A549 (cell line): ENCODE data around the gene PTMS. TPM values are rescaled to one million over a fixed set of nuclear protein-coding genes. Genes with fewer than 3 reads are reported as not detected.
"Not testable (repeated sequence)": the region's sequence is repeated elsewhere in the genome, so short reads cannot be mapped to it uniquely, and the experiment has no call there.

Source experiments
- ATAC-seq, 2 experiments: fragments of 200-7000 bp in 1 of 2; fragments of >200 bp in 1 of 2; cut with Nextera tagmentation in 1 of 2; cut with Tn5 transposase in 1 of 2; 3 replicates each; pipeline versions ENCODE4 v1.8.0 to v1.9.1; 2018 to 2020; ENCODE audit warnings: mild to moderate bottlenecking in 1 of 2, moderate library complexity in 1 of 2
- CTCF ChIA-PET: fragments of 300-600 bp; sonication (Branson Sonifier 250); formaldehyde crosslinking; extraction: SDS; loops from one replicate; lab custom pipeline; 2021; ENCODE audit warnings: antibody characterized with exemption, inconsistent platforms; lab: Yijun Ruan, JAX
- POLR2A ChIA-PET: fragments of 350-600 bp; formaldehyde crosslinking; extraction: SDS; loops from one replicate; lab custom pipeline; 2021; ENCODE audit warnings: antibody characterized with exemption, inconsistent platforms; lab: Yijun Ruan, JAX
- DNase-seq, 2 experiments: peaks; one replicate each; pipeline versions ENCODE4 v3.0.0 to v3.0.0-alpha.2; 2011 to 2016; ENCODE audit warnings: low read depth in 1 of 2, low spot score in 1 of 2
- FAIRE-seq: peaks from 2 replicates; lab custom pipeline; 2011; peaks lifted over from hg19 to GRCh38; lab: Jason Lieb, UNC
- H3K27ac ChIP-seq, 2 experiments: fragments of >200 bp; sonication (Bioruptor Twin); formaldehyde crosslinking; 3 replicates each; pipeline ENCODE4 v1.5.1; 2016 to 2017
- H3K4me1 ChIP-seq: fragments of >200 bp; sonication (Bioruptor Twin); formaldehyde crosslinking; 3 replicates; pipeline ENCODE4 v1.6.1; 2016
- H3K4me2 ChIP-seq: fragments of >200 bp; sonication (Bioruptor Twin); formaldehyde crosslinking; 3 replicates; pipeline ENCODE4 v1.6.1; 2016
- H3K4me3 ChIP-seq: fragments of >200 bp; sonication (Bioruptor Twin); formaldehyde crosslinking; 3 replicates; pipeline ENCODE4 v1.5.1; 2016
- H3K9me3 ChIP-seq: fragments of >200 bp; sonication (Bioruptor Twin); formaldehyde crosslinking; 3 replicates; pipeline ENCODE4 v1.6.1; 2016
- CHD2 ChIP-seq: fragments of 150-350 bp; IDR thresholded peaks from 2 replicates; pipeline ENCODE4 v1.6.1; 2014; ENCODE audit warnings: low read length; ENCODE audit not compliant: partially characterized antibody
- CHD4 ChIP-seq: fragments of 200-600 bp; sonication (generic); IDR thresholded peaks from 2 replicates; pipeline ENCODE4 v1.6.1; 2016; ENCODE audit warnings: antibody characterized with exemption, mild to moderate bottlenecking, borderline replicate concordance
- FOSB ChIP-seq: fragments of 250-450 bp; sonication (Bioruptor Pico); IDR thresholded peaks from 2 replicates; pipeline ENCODE4 v1.5.0; 2020; ENCODE audit warnings: mild to moderate bottlenecking, moderate library complexity
- JUN ChIP-seq, 2 experiments: fragments of >200 bp; sonication (Bioruptor Twin); formaldehyde crosslinking; IDR thresholded peaks; 2 replicates in 1 of 2; 3 replicates in 1 of 2; pipeline ENCODE4 v1.6.1; 2016 to 2017
- KDM1A ChIP-seq: fragments of 200-600 bp; sonication (generic); IDR thresholded peaks from 2 replicates; pipeline ENCODE4 v1.6.1; 2016; ENCODE audit warnings: low read depth, mild to moderate bottlenecking
- PHF8 ChIP-seq: fragments of 200-600 bp; sonication (generic); IDR thresholded peaks from 2 replicates; pipeline ENCODE4 v1.6.1; 2016; ENCODE audit warnings: low read depth, mild to moderate bottlenecking, antibody characterized with exemption, moderate library complexity, borderline replicate concordance
- RAD21 ChIP-seq, 2 experiments: fragments of >200 bp in 1 of 2; sonication (Bioruptor Twin) in 1 of 2; formaldehyde crosslinking in 1 of 2; IDR thresholded peaks in 1 of 2; conservative IDR thresholded peaks in 1 of 2; 2 replicates in 1 of 2; 3 replicates in 1 of 2; pipeline ENCODE4 v1.6.1; 2012 to 2018; ENCODE audit warnings: inconsistent platforms in 1 of 2
- RARB ChIP-seq: fragments of 250-450 bp; sonication (Bioruptor Pico); IDR thresholded peaks from 2 replicates; pipeline ENCODE4 v1.8.0; 2021; ENCODE audit warnings: mild to moderate bottlenecking, moderate library complexity
- RCOR1 ChIP-seq: fragments of 150-350 bp; IDR thresholded peaks from 2 replicates; pipeline ENCODE4 v1.6.1; 2014; ENCODE audit warnings: antibody characterized with exemption, low read length, low read depth
- SREBF2 ChIP-seq: fragments of 450-650 bp; IDR thresholded peaks from 2 replicates; pipeline ENCODE4 v1.6.1; 2014; ENCODE audit warnings: mild to moderate bottlenecking, moderate library complexity
- ZNF302 ChIP-seq: fragments of 250-450 bp; sonication (Bioruptor Pico); IDR thresholded peaks from 2 replicates; pipeline ENCODE4 v1.9.0; 2021; ENCODE audit warnings: inconsistent platforms, mild to moderate bottlenecking, moderate library complexity
- WGBS: methylation state at CpG from one replicate; pipeline ENCODE4 v1.1.6; 2017; ENCODE audit errors: missing lambda C conversion rate; 5-methylcytosine and 5-hydroxymethylcytosine counted together
- polyA plus RNA-seq, 4 experiments: library from polyadenylated mRNA; depleted of rRNA in 3 of 4; stranded (reverse); fragments of >200 nt; fragmentation: RNase III in 1 of 4; extraction: RNeasy Plus Mini Kit Qiagen cat#74134 plus additional on column Dnase treatment in 1 of 4; gene quantifications; 2 replicates in 3 of 4; 3 replicates in 1 of 4; pipeline ENCODE4 v1.2.3, GENCODE V29; 2011 to 2017
- TF ChIP-seq, protein P1 (sequence below): IDR thresholded peaks from 2 replicates; pipeline ENCODE4 v1.6.1; 2012
- TF ChIP-seq, protein P2 (sequence below): fragments of 250-450 bp; sonication (Bioruptor Pico); IDR thresholded peaks from 2 replicates; pipeline ENCODE4 v1.5.0; 2020; ENCODE audit warnings: low read depth, mild to moderate bottlenecking, moderate library complexity

The PTMS gene
- polyA plus RNA-seq, 2 of the 4 experiments (the other 2 are of a cell fraction): 391 to 1,195 TPM

DNA sequence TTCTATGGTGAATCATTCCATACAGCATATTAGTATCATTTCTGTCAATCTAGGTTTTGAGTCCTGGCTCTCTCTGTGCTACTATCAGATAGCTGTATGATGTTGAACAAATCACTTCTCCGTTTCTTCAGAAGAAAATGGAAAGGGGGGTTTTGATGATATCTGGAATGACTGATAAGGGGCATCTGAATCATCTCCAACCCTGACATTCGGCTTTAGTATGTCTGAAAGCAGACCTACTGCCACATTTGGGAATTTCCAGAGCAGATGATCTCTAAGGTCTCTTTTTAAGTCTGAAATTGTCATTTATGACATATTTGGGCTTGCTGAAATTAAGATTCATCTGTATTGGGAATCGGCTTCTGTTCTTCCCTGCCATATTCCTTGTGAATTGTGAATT is 23.3 kb upstream of the PTMS start:
- DNase-seq (no peak), FAIRE-seq (no peak)
- 0 out of 3 replicates have a peak, but pooled peaks cover 4% of the 10 kb centered on the region for H3K4me1 ChIP-seq
- no peak overlapping the region for H3K27ac ChIP-seq
- H3K9me3 ChIP-seq: no peaks in the 10 kb centered on the region
- POLR2A ChIA-PET: no interaction called here
- no peak for TF ChIP-seq PHF8
- no peak for TF ChIP-seq CHD4
- TF ChIP-seq, protein P1, sequence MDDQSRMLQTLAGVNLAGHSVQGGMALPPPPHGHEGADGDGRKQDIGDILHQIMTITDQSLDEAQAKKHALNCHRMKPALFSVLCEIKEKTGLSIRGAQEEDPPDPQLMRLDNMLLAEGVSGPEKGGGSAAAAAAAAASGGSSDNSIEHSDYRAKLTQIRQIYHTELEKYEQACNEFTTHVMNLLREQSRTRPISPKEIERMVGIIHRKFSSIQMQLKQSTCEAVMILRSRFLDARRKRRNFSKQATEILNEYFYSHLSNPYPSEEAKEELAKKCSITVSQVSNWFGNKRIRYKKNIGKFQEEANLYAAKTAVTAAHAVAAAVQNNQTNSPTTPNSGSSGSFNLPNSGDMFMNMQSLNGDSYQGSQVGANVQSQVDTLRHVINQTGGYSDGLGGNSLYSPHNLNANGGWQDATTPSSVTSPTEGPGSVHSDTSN: no peak
- TF ChIP-seq RAD21 (conservative IDR thresholded peaks at IDR 0.05 in 1 of 2, IDR thresholded peaks at IDR 0.05 in 1 of 2): no peak
- TF ChIP-seq SREBF2: no peak
- TF ChIP-seq CHD2: no peak
- TF ChIP-seq RCOR1: no peak
- TF ChIP-seq RARB: no peak
- TF ChIP-seq KDM1A: no peak
- TF ChIP-seq, all 56 proteins: peak for 0
- CTCF ChIA-PET: interaction anchor here (1.1 to 4.5 kb wide), 4 partner anchors 9 to 82 kb away, joined by 3 to 36 read pairs (median 10); partner anchors contain the start of gene MLF2
- Histone ChIP-seq H3K4me3 (no peak overlapping the region), H3K4me2 (no peak overlapping the region)
- ATAC-seq: no peak
- WGBS: 72% methylated on average over 3 of the region's 3 CpGs

DNA sequence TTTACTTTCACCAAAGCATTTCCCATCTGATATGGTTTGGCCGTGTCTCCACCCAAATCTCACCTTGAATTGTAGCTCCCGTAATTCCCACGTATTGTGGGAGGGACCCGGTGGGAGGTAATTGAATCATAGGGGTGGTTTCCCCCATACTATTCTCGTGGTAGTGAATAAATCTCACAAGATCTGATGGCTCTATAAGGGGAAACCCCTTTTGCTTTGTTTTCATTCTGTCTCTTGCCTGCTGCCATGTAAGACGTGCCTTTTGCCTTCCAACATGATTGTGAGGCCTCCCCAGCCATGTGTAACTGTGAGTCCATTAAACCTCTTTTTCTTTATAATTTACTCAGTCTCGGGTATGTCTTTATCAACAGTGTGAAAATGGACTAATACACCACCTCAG is 22.9 kb upstream of the PTMS start:
- CTCF ChIA-PET: interaction anchor here (1.1 to 4.5 kb wide), 3 partner anchors 10 to 82 kb away, joined by 3 to 36 read pairs (median 17); partner anchors contain the start of gene MLF2

DNA sequence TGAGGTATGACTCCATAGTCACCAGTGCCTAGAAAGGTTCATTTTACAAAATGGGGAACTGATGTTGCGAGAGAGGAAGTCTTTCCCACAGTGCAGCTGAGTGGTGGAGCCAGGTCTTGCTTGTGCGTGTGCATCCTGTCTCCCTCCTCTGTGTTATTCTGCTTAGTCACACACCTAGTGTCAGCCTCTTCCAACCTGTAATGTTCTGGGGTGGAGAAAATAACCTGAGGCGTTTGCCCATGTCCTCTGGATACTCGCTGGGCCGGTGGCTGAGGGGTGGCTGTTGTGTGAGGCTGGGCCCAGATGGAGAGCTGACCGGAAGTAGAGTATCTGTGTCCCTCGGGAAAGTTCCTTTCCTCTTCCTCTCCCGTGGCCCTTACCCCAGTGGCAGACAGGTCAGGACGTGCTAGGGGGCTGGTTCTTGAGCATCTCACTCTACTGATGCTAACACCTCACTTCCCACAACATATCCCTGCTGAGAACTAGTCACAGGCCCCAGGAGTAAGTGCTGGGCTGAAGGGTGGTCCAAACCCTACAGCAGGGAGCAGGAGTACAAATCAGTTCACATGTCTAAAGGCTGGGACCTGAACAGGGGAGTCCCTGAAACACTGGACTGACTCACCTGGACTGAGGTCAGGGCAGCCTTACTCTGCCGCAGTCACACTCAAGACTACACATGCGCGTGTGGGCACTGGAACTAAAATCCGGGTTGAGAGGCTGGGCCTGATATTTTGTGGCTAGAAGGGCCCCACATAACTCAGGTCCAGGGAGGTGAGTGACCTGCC is 20.2 kb upstream of the PTMS start:
- DNase-seq: no peak
- TF ChIP-seq JUN (IDR thresholded peaks at IDR 0.05): peak in 1 of 2 experiments; percentile 10; a peak in 1 of 5 replicates
- no peak for TF ChIP-seq ZNF302 (CRISPR knock-in tag)
- TF ChIP-seq, protein P2, sequence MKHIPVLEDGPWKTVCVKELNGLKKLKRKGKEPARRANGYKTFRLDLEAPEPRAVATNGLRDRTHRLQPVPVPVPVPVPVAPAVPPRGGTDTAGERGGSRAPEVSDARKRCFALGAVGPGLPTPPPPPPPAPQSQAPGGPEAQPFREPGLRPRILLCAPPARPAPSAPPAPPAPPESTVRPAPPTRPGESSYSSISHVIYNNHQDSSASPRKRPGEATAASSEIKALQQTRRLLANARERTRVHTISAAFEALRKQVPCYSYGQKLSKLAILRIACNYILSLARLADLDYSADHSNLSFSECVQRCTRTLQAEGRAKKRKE (CRISPR knock-in tag): no peak
- no peak for FAIRE-seq
- POLR2A ChIA-PET: no interaction called here
- WGBS: 81% methylated on average over 13 of the region's 13 CpGs
- no peaks in the 10 kb centered on the region for H3K9me3 ChIP-seq
- peak; percentile 25 to 49; a peak in 3 of 6 replicates for ATAC-seq
- 0 out of 3 replicates have a peak, but pooled peaks cover 4% of the 10 kb centered on the region for H3K4me1 ChIP-seq
- CTCF ChIA-PET: interaction anchor here (1.0 to 4.5 kb wide), 8 partner anchors 7 to 90 kb away, joined by 3 to 36 read pairs (median 6); partner anchors contain the start of genes MLF2 and PTMS
- H3K4me3 ChIP-seq: no peak overlapping the region
- H3K4me2 ChIP-seq: no peak overlapping the region
- H3K27ac ChIP-seq: no peak overlapping the region

More for the DNA sequence above, 22.9 kb upstream of the PTMS start:
- not testable (repeated sequence) for H3K4me1 ChIP-seq, H3K27ac ChIP-seq, DNase-seq, H3K4me3 ChIP-seq, H3K4me2 ChIP-seq, FAIRE-seq, ATAC-seq, H3K9me3 ChIP-seq
- 63% methylated on average over 7 of the region's 7 CpGs for WGBS
- POLR2A ChIA-PET: interaction anchor here (1.8 kb wide), 1 partner anchor 10 kb away, joined by 7 read pairs; the partner anchor contains the start of gene MLF2

DNA sequence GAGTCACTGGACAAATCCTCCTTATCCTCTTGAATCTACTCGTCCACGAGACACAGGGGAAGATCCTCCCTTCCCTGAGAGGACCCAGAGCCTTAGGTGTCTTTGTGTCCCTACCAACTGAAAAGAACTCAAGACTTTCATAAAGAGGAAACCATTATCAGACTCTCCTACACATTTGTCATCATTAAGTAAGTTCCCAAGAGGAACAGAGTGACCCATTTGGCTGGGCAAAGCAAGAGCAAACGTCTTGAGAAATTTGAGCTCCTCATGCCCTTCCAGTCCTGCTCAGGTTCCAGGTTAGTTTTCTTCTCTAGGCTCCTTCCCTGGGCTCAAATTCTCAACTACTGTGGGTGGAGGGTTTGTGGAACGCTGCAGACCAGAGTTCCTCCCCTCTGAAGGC is 18.9 kb upstream of the PTMS start:
- ChIA-PET CTCF (interaction anchor here (0.9 to 2.0 kb wide), 4 partner anchors 15 to 89 kb away, joined by 3 to 4 read pairs (median 3); no protein-coding TSS in a partner anchor), POLR2A (interaction anchor here (1.0 kb wide), 1 partner anchor 23 kb away, joined by 3 read pairs; the partner anchor contains the start of gene COPS7A)
- no peak for FAIRE-seq

More for the DNA sequence above, 18.9 kb upstream of the PTMS start:
- Histone ChIP-seq H3K9me3 (no peaks in the 10 kb centered on the region), H3K4me1 (peaks cover 15% of the 10 kb centered on the region), H3K4me3 (no peak overlapping the region), H3K4me2 (no peak overlapping the region), H3K27ac (no peak overlapping the region)
- DNase-seq (no peak), ATAC-seq (no peak)
- 92% methylated on average over 4 of the region's 4 CpGs for WGBS
- no peak for TF ChIP-seq FOSB (CRISPR knock-in tag)
